22Rv1 (cell line): ENCODE results near the gene OLFM2.

Experiments
- ZFX ChIP-seq: fragments of 450-650 bp; IDR thresholded peaks from 2 replicates; pipeline ENCODE4 v1.6.1; 2017; ENCODE audit warnings: antibody characterized with exemption, borderline replicate concordance
- TF ChIP-seq, protein P1 (sequence below): fragments of 450-650 bp; IDR thresholded peaks from 2 replicates; pipeline ENCODE4 v1.5.1; 2017; ENCODE audit warnings: mild to moderate bottlenecking

DNA sequence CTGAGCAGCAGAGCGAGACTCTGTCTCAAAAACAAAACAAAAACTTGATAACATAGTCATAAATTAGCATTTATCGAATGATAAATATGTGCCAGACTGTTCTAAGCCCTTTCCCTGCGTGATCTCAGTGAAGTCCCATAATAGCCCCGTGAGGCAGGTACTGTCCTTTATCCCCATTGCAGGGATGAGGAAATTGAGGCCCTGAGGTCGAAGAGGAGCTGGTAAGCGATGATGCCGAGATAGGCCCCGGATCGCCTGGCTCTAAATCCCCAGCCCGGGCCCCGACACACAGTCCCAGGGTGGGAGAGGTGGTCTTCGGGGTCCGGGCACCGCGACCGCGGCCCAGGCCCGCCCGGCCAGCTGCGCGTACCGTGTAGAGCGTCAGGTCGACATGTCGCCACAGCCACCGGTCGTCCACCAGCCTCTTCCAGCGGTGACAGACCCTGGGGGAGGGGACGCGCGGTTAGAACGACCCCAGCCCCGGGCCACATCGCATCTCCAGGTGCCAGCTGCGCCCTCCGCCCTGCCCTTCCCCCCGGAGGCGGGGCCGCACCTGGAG lies 118.1 kb downstream of the OLFM2 start:
- TF ChIP-seq, protein P1, sequence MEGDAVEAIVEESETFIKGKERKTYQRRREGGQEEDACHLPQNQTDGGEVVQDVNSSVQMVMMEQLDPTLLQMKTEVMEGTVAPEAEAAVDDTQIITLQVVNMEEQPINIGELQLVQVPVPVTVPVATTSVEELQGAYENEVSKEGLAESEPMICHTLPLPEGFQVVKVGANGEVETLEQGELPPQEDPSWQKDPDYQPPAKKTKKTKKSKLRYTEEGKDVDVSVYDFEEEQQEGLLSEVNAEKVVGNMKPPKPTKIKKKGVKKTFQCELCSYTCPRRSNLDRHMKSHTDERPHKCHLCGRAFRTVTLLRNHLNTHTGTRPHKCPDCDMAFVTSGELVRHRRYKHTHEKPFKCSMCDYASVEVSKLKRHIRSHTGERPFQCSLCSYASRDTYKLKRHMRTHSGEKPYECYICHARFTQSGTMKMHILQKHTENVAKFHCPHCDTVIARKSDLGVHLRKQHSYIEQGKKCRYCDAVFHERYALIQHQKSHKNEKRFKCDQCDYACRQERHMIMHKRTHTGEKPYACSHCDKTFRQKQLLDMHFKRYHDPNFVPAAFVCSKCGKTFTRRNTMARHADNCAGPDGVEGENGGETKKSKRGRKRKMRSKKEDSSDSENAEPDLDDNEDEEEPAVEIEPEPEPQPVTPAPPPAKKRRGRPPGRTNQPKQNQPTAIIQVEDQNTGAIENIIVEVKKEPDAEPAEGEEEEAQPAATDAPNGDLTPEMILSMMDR, result no peak
- TF ChIP-seq ZFX, result no peak
